Measurements from ENCODE around the gene ARHGEF17. TPM values are rescaled to one million over a fixed set of nuclear protein-coding genes. Genes with fewer than 3 reads are reported as not detected.

Gene ARHGEF17
- total and polyA plus RNA-seq, 4 experiments from 2014 or later: 0.23 TPM; not detected in 3

- Histone ChIP-seq H3K36me3 (ENCODE audit: insufficient read depth, low read length) (no peaks in the 10 kb centered on the region), H3K4me3 (ENCODE audit: low read length in 2 of 2) (no peak overlapping the region), H3K27me3 (ENCODE audit: insufficient read depth, low read length) (no peaks in the 10 kb centered on the region), H3K9me3 (ENCODE audit: control insufficient read depth in 1 of 2, low read length in 2 of 2) (no peaks in the 10 kb centered on the region), H3K27ac (ENCODE audit: low read depth, low read length) (no peak overlapping the region), H3K4me1 (ENCODE audit: insufficient read depth, low read length) (peaks cover 4% of the 10 kb centered on the region)
- CTCF ChIA-PET (ENCODE audit: partially characterized antibody): interaction anchor here (1.5 to 1.7 kb wide), 2 partner anchors 9 to 61 kb away, joined by 3 to 4 read pairs; no protein-coding TSS in a partner anchor
- Mint-ChIP-seq H3K4me3 (no peak overlapping the region), H3K27me3 (peaks cover 1 to 2% of the 10 kb centered on the region in 2 donors), H3K4me1 (peaks cover 6 to 11% (median 8%) of the 10 kb centered on the region in 4 donors), H3K9me3 (peaks cover 0 to 1% (median 0%) of the 10 kb centered on the region in 8 donors), H3K27ac (no peak overlapping the region), H3K36me3 (no peaks in the 10 kb centered on the region)
- POLR2A ChIA-PET (ENCODE audit: partially characterized antibody): no interaction called here
- no peak for DNase-seq
- intact Hi-C loops (cut with micrococcal nuclease): no loop called here
These were observed 17.5 kb upstream of the ARHGEF17 start for GRCh38 chr11:73290536-73290935.

DNA sequence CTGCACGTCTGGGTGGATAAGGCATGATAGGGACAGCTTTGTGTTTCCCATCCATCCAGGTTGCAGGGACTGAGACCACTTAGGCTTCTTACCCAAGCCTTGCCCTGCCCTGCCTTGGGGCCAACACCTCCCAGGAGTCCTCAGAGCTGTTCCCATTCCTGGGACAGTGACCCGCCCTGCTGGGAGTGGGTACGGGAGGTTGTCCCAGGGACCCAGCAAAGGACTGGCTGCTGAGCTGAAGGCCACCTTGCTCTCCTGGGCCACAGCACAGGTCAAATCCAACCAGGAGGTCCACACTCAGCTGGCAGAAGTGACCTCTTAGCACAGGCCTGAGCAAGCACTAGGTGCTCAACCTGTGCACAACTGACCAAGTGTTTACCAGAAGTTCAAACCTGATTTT is 16.9 kb upstream of the ARHGEF17 start:
- no peak for DNase-seq
- no peaks in the 10 kb centered on the region for H3K27me3 ChIP-seq (ENCODE audit: insufficient read depth, low read length)
- no peaks in the 10 kb centered on the region for H3K36me3 Mint-ChIP-seq
- POLR2A ChIA-PET (ENCODE audit: partially characterized antibody): no interaction called here
- no peak overlapping the region for H3K4me3 Mint-ChIP-seq
- no peaks in the 10 kb centered on the region for H3K36me3 ChIP-seq (ENCODE audit: insufficient read depth, low read length)
- H3K27ac Mint-ChIP-seq: no peak overlapping the region
- H3K4me1 ChIP-seq (ENCODE audit: insufficient read depth, low read length): peaks cover 4% of the 10 kb centered on the region
- intact Hi-C loops (cut with micrococcal nuclease): no loop called here
- CTCF ChIA-PET (ENCODE audit: partially characterized antibody): interaction anchor here (1.5 to 3.4 kb wide), 5 partner anchors 8 to 60 kb away, joined by 3 to 14 read pairs (median 4); partner anchors contain the start of gene ARHGEF17
- H3K27me3 Mint-ChIP-seq: peaks cover 2 to 3% of the 10 kb centered on the region in 2 donors
- H3K9me3 ChIP-seq (ENCODE audit: control insufficient read depth in 1 of 2, low read length in 2 of 2): no peaks in the 10 kb centered on the region
- H3K4me1 Mint-ChIP-seq: peaks cover 6 to 11% (median 8%) of the 10 kb centered on the region in 4 donors
- peaks cover 0 to 1% (median 0%) of the 10 kb centered on the region in 8 donors for H3K9me3 Mint-ChIP-seq
- no peak overlapping the region for H3K4me3 ChIP-seq (ENCODE audit: low read length in 2 of 2)
- no peak overlapping the region for H3K27ac ChIP-seq (ENCODE audit: low read depth, low read length)

- no peak for DNase-seq
- Mint-ChIP-seq H3K36me3 (no peaks in the 10 kb centered on the region), H3K27me3 (peaks cover 2 to 3% of the 10 kb centered on the region in 2 donors), H3K27ac (no peak overlapping the region), H3K4me3 (no peak overlapping the region), H3K4me1 (peaks cover 6 to 11% (median 8%) of the 10 kb centered on the region in 4 donors), H3K9me3 (peaks cover 0 to 1% (median 0%) of the 10 kb centered on the region in 8 donors)
- ChIA-PET CTCF (ENCODE audit: partially characterized antibody) (interaction anchor here (1.5 to 3.4 kb wide), 5 partner anchors 7 to 59 kb away, joined by 3 to 14 read pairs (median 4); partner anchors contain the start of gene ARHGEF17), POLR2A (ENCODE audit: partially characterized antibody) (no interaction called here)
- Histone ChIP-seq H3K36me3 (ENCODE audit: insufficient read depth, low read length) (no peaks in the 10 kb centered on the region), H3K27me3 (ENCODE audit: insufficient read depth, low read length) (no peaks in the 10 kb centered on the region), H3K9me3 (ENCODE audit: control insufficient read depth in 1 of 2, low read length in 2 of 2) (no peaks in the 10 kb centered on the region), H3K4me1 (ENCODE audit: insufficient read depth, low read length) (peaks cover 4% of the 10 kb centered on the region), H3K27ac (ENCODE audit: low read depth, low read length) (no peak overlapping the region), H3K4me3 (ENCODE audit: low read length in 2 of 2) (no peak overlapping the region)
- intact Hi-C loops (cut with micrococcal nuclease): no loop called here
These were observed 16.1 kb upstream of the ARHGEF17 start for GRCh38 chr11:73291781-73292524.

DNA sequence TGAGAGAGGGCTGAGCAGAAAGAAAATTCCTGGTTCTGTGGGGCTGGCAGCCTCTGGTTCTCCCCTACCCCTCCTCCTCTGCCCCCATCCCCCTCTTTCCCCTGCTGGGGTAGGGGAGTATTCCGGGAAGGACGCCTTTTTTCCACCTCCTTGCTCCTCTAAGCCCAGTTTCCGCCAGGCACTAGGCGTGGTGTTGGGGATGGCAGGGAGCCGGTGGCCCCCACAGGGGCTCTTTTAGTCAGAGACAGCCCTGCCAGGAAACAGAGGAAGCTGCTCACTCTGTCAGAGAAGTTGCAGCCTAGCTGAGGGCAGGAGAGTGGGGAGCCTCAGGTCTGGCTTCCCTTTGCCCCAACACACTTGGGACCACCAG is 15.6 kb upstream of the ARHGEF17 start:
- ChIA-PET POLR2A (ENCODE audit: partially characterized antibody) (no interaction called here), CTCF (ENCODE audit: partially characterized antibody) (interaction anchor here (1.2 to 3.4 kb wide), 4 partner anchors 9 to 43 kb away, joined by 3 to 14 read pairs (median 8); partner anchors contain the start of gene ARHGEF17)
- intact Hi-C loops (cut with micrococcal nuclease): no loop called here
- H3K9me3 Mint-ChIP-seq: peaks cover 0 to 1% (median 0%) of the 10 kb centered on the region in 8 donors
- H3K4me1 ChIP-seq (ENCODE audit: insufficient read depth, low read length): peaks cover 4% of the 10 kb centered on the region
- H3K4me1 Mint-ChIP-seq: peaks cover 6 to 11% (median 8%) of the 10 kb centered on the region in 4 donors
- H3K27me3 Mint-ChIP-seq: peaks cover 2 to 5% of the 10 kb centered on the region in 2 donors
- no peak for DNase-seq
- H3K36me3 ChIP-seq (ENCODE audit: insufficient read depth, low read length): no peaks in the 10 kb centered on the region
- no peaks in the 10 kb centered on the region for H3K36me3 Mint-ChIP-seq
- no peaks in the 10 kb centered on the region for H3K9me3 ChIP-seq (ENCODE audit: control insufficient read depth in 1 of 2, low read length in 2 of 2)
- no peak overlapping the region for H3K27ac Mint-ChIP-seq
- no peak overlapping the region for H3K4me3 Mint-ChIP-seq
- no peak overlapping the region for H3K4me3 ChIP-seq (ENCODE audit: low read length in 2 of 2)
- H3K27ac ChIP-seq (ENCODE audit: low read depth, low read length): no peak overlapping the region
- H3K27me3 ChIP-seq (ENCODE audit: insufficient read depth, low read length): no peaks in the 10 kb centered on the region

DNA sequence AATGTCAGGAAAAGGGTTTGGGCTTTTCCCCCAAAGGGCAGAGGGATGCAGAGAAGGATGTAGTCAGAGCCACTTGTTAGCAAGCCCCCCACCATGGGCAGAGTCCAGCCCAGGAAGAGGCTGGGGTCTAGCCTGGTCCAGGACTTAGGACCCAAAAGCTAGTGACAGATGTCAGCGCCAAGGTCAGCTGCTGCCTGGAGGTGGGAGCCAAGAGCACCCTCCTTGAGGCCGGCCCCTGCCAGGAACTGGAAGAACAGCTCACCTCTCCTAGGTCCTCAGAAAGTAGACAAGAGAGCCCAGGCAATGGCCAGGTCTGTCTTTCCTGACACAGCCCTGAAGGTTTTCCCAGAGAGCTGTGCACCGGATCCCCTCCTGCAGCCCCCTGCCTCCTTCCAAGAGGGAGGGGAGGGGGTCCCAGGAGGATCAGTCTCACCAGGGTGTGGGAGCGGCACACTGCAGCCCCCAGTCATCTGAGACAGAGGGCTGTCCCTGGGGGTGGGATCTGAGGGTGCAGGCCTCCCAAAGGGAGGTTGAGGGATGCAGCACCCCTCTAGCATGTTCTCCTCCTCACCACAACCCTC is 14.6 kb upstream of the ARHGEF17 start:
- Mint-ChIP-seq H3K4me1 (peaks cover 4 to 11% (median 8%) of the 10 kb centered on the region in 4 donors), H3K27ac (no peak overlapping the region), H3K36me3 (no peaks in the 10 kb centered on the region), H3K4me3 (no peak overlapping the region), H3K27me3 (peaks cover 8 to 10% of the 10 kb centered on the region in 2 donors), H3K9me3 (peaks cover 0 to 1% (median 0%) of the 10 kb centered on the region in 8 donors)
- no peak for DNase-seq
- intact Hi-C loops (cut with micrococcal nuclease): no loop called here
- no peaks in the 10 kb centered on the region for H3K27me3 ChIP-seq (ENCODE audit: insufficient read depth, low read length)
- H3K9me3 ChIP-seq (ENCODE audit: control insufficient read depth in 1 of 2, low read length in 2 of 2): no peaks in the 10 kb centered on the region
- no peak overlapping the region for H3K4me3 ChIP-seq (ENCODE audit: low read length in 2 of 2)
- H3K4me1 ChIP-seq (ENCODE audit: insufficient read depth, low read length): peaks cover 4% of the 10 kb centered on the region
- H3K27ac ChIP-seq (ENCODE audit: low read depth, low read length): no peak overlapping the region
- H3K36me3 ChIP-seq (ENCODE audit: insufficient read depth, low read length): no peaks in the 10 kb centered on the region
- CTCF ChIA-PET (ENCODE audit: partially characterized antibody): interaction anchor here (1.2 to 3.4 kb wide), 3 partner anchors 10 to 42 kb away, joined by 5 to 14 read pairs (median 10); partner anchors contain the start of gene ARHGEF17
- POLR2A ChIA-PET (ENCODE audit: partially characterized antibody): no interaction called here

DNA sequence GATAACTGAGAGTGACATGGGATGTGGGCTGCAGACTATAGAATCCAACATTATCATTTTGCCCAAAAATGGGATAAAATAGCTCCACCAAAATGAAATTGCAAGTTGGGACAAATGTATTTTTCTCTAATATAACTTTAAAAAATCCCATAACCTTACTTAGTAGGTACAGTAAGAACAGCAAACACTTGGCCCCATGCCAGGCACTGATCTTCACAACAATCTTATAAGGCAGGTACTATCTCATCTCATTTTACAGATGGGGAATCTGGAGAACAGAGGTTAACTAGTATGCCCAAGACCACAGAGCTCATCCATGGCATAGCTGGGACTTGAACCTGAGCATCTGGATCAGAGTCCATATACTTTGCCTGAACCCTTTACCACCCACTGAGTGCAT is 13.5 kb upstream of the ARHGEF17 start:
- intact Hi-C loops (cut with micrococcal nuclease): loop anchor here (1.0 kb wide), 1 partner anchor 41 kb away; no protein-coding TSS in a partner anchor
- POLR2A ChIA-PET (ENCODE audit: partially characterized antibody): no interaction called here
- peaks cover 0 to 1% (median 0%) of the 10 kb centered on the region in 8 donors for H3K9me3 Mint-ChIP-seq
- CTCF ChIA-PET (ENCODE audit: partially characterized antibody): interaction anchor here (0.9 to 3.4 kb wide), 8 partner anchors 12 to 95 kb away, joined by 3 to 26 read pairs (median 4); partner anchors contain the start of gene ARHGEF17
- peaks cover 9 to 10% of the 10 kb centered on the region in 2 donors for H3K27me3 Mint-ChIP-seq
- no peaks in the 10 kb centered on the region for H3K27me3 ChIP-seq (ENCODE audit: insufficient read depth, low read length)
- peaks cover 0 to 2% (median under 1%) of the 10 kb centered on the region in 4 donors for H3K4me1 Mint-ChIP-seq
- no peaks in the 10 kb centered on the region for H3K9me3 ChIP-seq (ENCODE audit: control insufficient read depth in 1 of 2, low read length in 2 of 2)
- H3K36me3 Mint-ChIP-seq: no peaks in the 10 kb centered on the region
- no peak overlapping the region for H3K27ac ChIP-seq (ENCODE audit: low read depth, low read length)
- H3K4me1 ChIP-seq (ENCODE audit: insufficient read depth, low read length): no peaks in the 10 kb centered on the region
- H3K4me3 Mint-ChIP-seq: no peak overlapping the region
- H3K36me3 ChIP-seq (ENCODE audit: insufficient read depth, low read length): no peaks in the 10 kb centered on the region
- DNase-seq: no peak
- no peak overlapping the region for H3K4me3 ChIP-seq (ENCODE audit: low read length in 2 of 2)
- H3K27ac Mint-ChIP-seq: no peak overlapping the region
